Thyroid gland (tissue), 4 donors: Measurements from ENCODE around the gene GADD45A.

Experiments used
- POLR2A ChIP-seq, 2 donors: fragments of 450-650 bp; IDR thresholded peaks; one replicate each; pipeline ENCODE4 v1.6.1; 2017; ENCODE audit warnings: antibody characterized with exemption in 2 of 2, mild to moderate bottlenecking in 2 of 2, moderate library complexity in 1 of 2
- TF ChIP-seq, protein P1 (sequence below), 6 experiments: fragments of 200-600 bp in 3 of 6; fragments of 450-650 bp in 3 of 6; sonication (generic) in 3 of 6; IDR thresholded peaks; one replicate each; pipeline ENCODE4 v1.5.1; 2016 to 2019; ENCODE audit warnings: antibody characterized with exemption in 6 of 6, mild to moderate bottlenecking in 2 of 6, inconsistent platforms in 1 of 6, moderate library complexity in 1 of 6

DNA sequence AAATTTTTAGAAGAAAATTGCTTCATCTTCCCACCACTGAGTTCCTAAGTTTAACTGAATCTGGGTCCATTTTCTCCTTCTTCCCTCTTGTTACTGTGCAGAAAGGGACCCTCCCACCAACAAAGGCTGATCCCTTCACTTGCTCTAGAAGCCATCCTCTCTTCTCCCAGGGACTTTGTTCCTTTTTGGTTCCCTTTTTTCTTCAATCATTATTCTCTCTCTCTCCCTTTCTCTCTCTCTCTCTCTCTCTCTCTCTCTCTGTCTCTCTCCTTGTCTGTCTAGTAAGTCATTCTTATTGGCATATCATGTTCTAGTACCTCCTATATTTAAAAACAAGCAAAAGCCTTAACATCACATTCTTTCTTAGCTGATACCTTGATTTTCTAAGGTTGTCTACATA lies 31.7 kb upstream of the GADD45A start:
- TF ChIP-seq, protein P1, sequence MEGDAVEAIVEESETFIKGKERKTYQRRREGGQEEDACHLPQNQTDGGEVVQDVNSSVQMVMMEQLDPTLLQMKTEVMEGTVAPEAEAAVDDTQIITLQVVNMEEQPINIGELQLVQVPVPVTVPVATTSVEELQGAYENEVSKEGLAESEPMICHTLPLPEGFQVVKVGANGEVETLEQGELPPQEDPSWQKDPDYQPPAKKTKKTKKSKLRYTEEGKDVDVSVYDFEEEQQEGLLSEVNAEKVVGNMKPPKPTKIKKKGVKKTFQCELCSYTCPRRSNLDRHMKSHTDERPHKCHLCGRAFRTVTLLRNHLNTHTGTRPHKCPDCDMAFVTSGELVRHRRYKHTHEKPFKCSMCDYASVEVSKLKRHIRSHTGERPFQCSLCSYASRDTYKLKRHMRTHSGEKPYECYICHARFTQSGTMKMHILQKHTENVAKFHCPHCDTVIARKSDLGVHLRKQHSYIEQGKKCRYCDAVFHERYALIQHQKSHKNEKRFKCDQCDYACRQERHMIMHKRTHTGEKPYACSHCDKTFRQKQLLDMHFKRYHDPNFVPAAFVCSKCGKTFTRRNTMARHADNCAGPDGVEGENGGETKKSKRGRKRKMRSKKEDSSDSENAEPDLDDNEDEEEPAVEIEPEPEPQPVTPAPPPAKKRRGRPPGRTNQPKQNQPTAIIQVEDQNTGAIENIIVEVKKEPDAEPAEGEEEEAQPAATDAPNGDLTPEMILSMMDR (IDR thresholded peaks at IDR 0.05): no peak
- no peak for TF ChIP-seq POLR2A (IDR thresholded peaks at IDR 0.05)
